K562 (cell line): Measurements from ENCODE around the gene MBOAT7. TPM values are rescaled to one million over a fixed set of nuclear protein-coding genes. Genes with fewer than 3 reads are reported as not detected.
A peak's percentile ranks its signal among the peaks of the same experiment; 100 is the strongest.

Source experiments
- ATAC-seq: fragments of 200-7000 bp; cut with Tn5 transposase; 3 replicates; pipeline ENCODE4 v1.9.1; 2020; ENCODE audit warnings: moderate library complexity
- BruUV-seq: library from RNA; stranded (reverse); fragments of 400-500 nt; replicated peaks from 2 replicates; lab custom pipeline; 2021; lab: Mats Ljungman, UMichigan
- CTCF ChIA-PET: fragments of 300-600 bp; formaldehyde crosslinking; extraction: SDS; loops from one replicate; lab custom pipeline; 2021; ENCODE audit warnings: low intra/inter-chr PET ratio; lab: Yijun Ruan, JAX
- POLR2A ChIA-PET: fragments of 300-600, 350-650 bp; sonication (Branson Sonifier 250); formaldehyde crosslinking; extraction: SDS; loops from one replicate; lab custom pipeline; 2021; ENCODE audit warnings: antibody characterized with exemption, inconsistent platforms; lab: Yijun Ruan, JAX
- DNase-seq, 4 experiments: peaks; one replicate each; pipeline versions ENCODE4 v3.0.0 to v3.0.0-alpha.2; 2011 to 2018; ENCODE audit warnings: low spot score in 3 of 4, mixed read lengths in 3 of 4; ENCODE audit errors: extremely low read depth in 1 of 4
- FAIRE-seq: peaks from 2 replicates; lab custom pipeline; 2011; peaks lifted over from hg19 to GRCh38; lab: Jason Lieb, UNC
- H2AFZ ChIP-seq: 2 replicates; pipeline ENCODE4 v1.6.0; 2011; ENCODE audit warnings: low read depth, low read length, control low read depth, inconsistent platforms
- H3K27ac ChIP-seq: fragments of 200-600 bp; 3 replicates; pipeline ENCODE4 v1.8.0; 2011; ENCODE audit warnings: low read depth, mild to moderate bottlenecking, control low read depth, inconsistent platforms, low read length, moderate library complexity, mixed read lengths; ENCODE audit errors: extremely low read depth
- H3K27me3 ChIP-seq, 2 experiments: fragments of 300-600 bp in 1 of 2; 2 replicates in 1 of 2; 3 replicates in 1 of 2; pipeline versions ENCODE4 v1.6.0 to v1.8.0; 2011; ENCODE audit warnings: inconsistent platforms in 2 of 2, low read length in 2 of 2, mild to moderate bottlenecking in 1 of 2, mixed read lengths in 1 of 2, moderate library complexity in 1 of 2; ENCODE audit not compliant: control insufficient read depth in 2 of 2, insufficient read depth in 2 of 2
- H3K36me3 ChIP-seq: fragments of 300-600 bp; 3 replicates; pipeline ENCODE4 v1.8.0; 2011; ENCODE audit warnings: mild to moderate bottlenecking, low read length, inconsistent platforms; ENCODE audit not compliant: control insufficient read depth, insufficient read depth
- H3K4me1 ChIP-seq, 2 experiments: fragments of 200-600 bp in 1 of 2; replicated peaks in 1 of 2; 2 replicates in 1 of 2; 3 replicates in 1 of 2; pipeline versions ENCODE4 v1.5.1 to v1.8.0; 2011; ENCODE audit warnings: inconsistent platforms in 2 of 2, low read length in 2 of 2, mild to moderate bottlenecking in 1 of 2, mixed read lengths in 1 of 2, moderate library complexity in 1 of 2; ENCODE audit not compliant: control insufficient read depth in 2 of 2, insufficient read depth in 2 of 2
- H3K4me2 ChIP-seq: 2 replicates; pipeline ENCODE4 v1.6.1; 2011; ENCODE audit warnings: low read length, control low read depth, inconsistent platforms, mixed read lengths; ENCODE audit not compliant: insufficient read depth
- H3K4me3 ChIP-seq: fragments of 200-600 bp; sonication (generic), shearing (Covaris generic); 2 replicates; pipeline ENCODE4 v1.5.1; 2016; ENCODE audit warnings: control low read depth, inconsistent platforms
- H3K79me2 ChIP-seq: fragments of 200-600 bp; 3 replicates; pipeline ENCODE4 v1.8.0; 2011; ENCODE audit warnings: low read length, inconsistent platforms; ENCODE audit not compliant: control insufficient read depth, insufficient read depth
- H3K9ac ChIP-seq, 2 experiments: 2 replicates each; pipeline versions ENCODE4 v1.6.0 to v1.6.1; 2011; ENCODE audit warnings: low read depth in 2 of 2, low read length in 2 of 2, control low read depth in 1 of 2, inconsistent platforms in 1 of 2, mild to moderate bottlenecking in 1 of 2, mixed read lengths in 1 of 2; ENCODE audit not compliant: insufficient read depth in 1 of 2
- H3K9me1 ChIP-seq: one replicate; pipeline ENCODE4 v1.6.0; 2011; ENCODE audit warnings: inconsistent platforms, mild to moderate bottlenecking, low read length, moderate library complexity; ENCODE audit not compliant: control insufficient read depth, insufficient read depth
- H3K9me3 ChIP-seq: replicated peaks from 2 replicates; pipeline ENCODE4 v1.5.1; 2011; ENCODE audit warnings: low read depth, low read length, inconsistent platforms; ENCODE audit not compliant: control insufficient read depth, insufficient read depth
- H4K20me1 ChIP-seq: replicated peaks from 2 replicates; pipeline ENCODE4 v1.6.1; 2011; ENCODE audit warnings: low read length, inconsistent platforms, mixed read lengths; ENCODE audit not compliant: control insufficient read depth, insufficient read depth
- ARID3B ChIP-seq: fragments of 250-450 bp; sonication (Bioruptor Pico); IDR thresholded peaks from 2 replicates; pipeline ENCODE4 v1.4.0; 2020; ENCODE audit warnings: borderline replicate concordance
- ARNT ChIP-seq, 2 experiments: fragments of 450-650 bp; IDR thresholded peaks; 2 replicates each; pipeline ENCODE4 v1.6.1; 2016; ENCODE audit warnings: mild to moderate bottlenecking in 1 of 2
- BCL6 ChIP-seq: fragments of 250-450 bp; sonication (Bioruptor Pico); IDR thresholded peaks from 2 replicates; pipeline ENCODE4 v1.4.0; 2020
- BRD9 ChIP-seq: fragments of 450-650 bp; IDR thresholded peaks from 2 replicates; pipeline ENCODE4 v1.6.1; 2018; ENCODE audit warnings: low read depth; ENCODE audit not compliant: partially characterized antibody
- CBFB ChIP-seq: sonication (generic); formaldehyde crosslinking; IDR thresholded peaks from 2 replicates; pipeline ENCODE4 v1.4.0; 2020; ENCODE audit warnings: mild to moderate bottlenecking, missing genetic modification reagents
- CBX1 ChIP-seq: sonication (generic); IDR thresholded peaks from 2 replicates; pipeline ENCODE4 v1.6.1; 2016; ENCODE audit warnings: antibody characterized with exemption, low read depth, mild to moderate bottlenecking
- CEBPG ChIP-seq, 3 experiments: fragments of 200-800 bp in 1 of 3; sonication (Bioruptor generic) in 1 of 3; sonication (generic) in 1 of 3; formaldehyde crosslinking in 1 of 3; IDR thresholded peaks in 2 of 3; conservative IDR thresholded peaks in 1 of 3; 2 replicates each; pipeline versions ENCODE4 v1.6.1 to v1.8.0; 2016 to 2022; ENCODE audit warnings: missing compliant biosample characterization in 2 of 3, missing genetic modification characterization in 2 of 3, mild to moderate bottlenecking in 1 of 3, missing genetic modification reagents in 1 of 3
- EHMT2 ChIP-seq: fragments of 450-650 bp; IDR thresholded peaks from 2 replicates; pipeline ENCODE4 v1.6.1; 2018; ENCODE audit warnings: antibody characterized with exemption
- ESRRB ChIP-seq: fragments of 250-450 bp; sonication (Bioruptor Pico); IDR thresholded peaks from 2 replicates; pipeline ENCODE4 v1.5.0; 2020; ENCODE audit warnings: mild to moderate bottlenecking, moderate library complexity, borderline replicate concordance
- HDAC8 ChIP-seq: fragments of 450-650 bp; IDR thresholded peaks from 2 replicates; pipeline ENCODE4 v1.6.1; 2016; ENCODE audit warnings: mild to moderate bottlenecking, missing genetic modification characterization, moderate library complexity, missing compliant biosample characterization
- HNRNPUL1 ChIP-seq: fragments of 200-400 bp; formaldehyde crosslinking; IDR thresholded peaks from 2 replicates; pipeline ENCODE4 v1.6.1; 2017; ENCODE audit warnings: low read length
- KAT2B ChIP-seq: IDR thresholded peaks from one replicate; pipeline ENCODE4 v1.6.1; 2012; ENCODE audit warnings: low read depth, mild to moderate bottlenecking, control low read depth, inconsistent platforms, low read length, moderate library complexity
- MBD2 ChIP-seq: sonication (generic); IDR thresholded peaks from 2 replicates; pipeline ENCODE4 v1.6.1; 2016; ENCODE audit warnings: low read depth, borderline replicate concordance
- MEF2D ChIP-seq: conservative IDR thresholded peaks from 2 replicates; pipeline ENCODE4 v1.6.1; 2016; ENCODE audit warnings: low read depth, missing genetic modification characterization, missing compliant biosample characterization
- NRF1 ChIP-seq, 2 experiments: fragments of 450-650 bp; IDR thresholded peaks in 1 of 2; conservative IDR thresholded peaks in 1 of 2; 2 replicates each; pipeline ENCODE4 v1.6.1; 2014; ENCODE audit warnings: mild to moderate bottlenecking in 2 of 2
- RAD21 ChIP-seq, 2 experiments: fragments of 250-450 bp in 1 of 2; fragments of 450-650 bp in 1 of 2; sonication (Bioruptor Pico) in 1 of 2; formaldehyde crosslinking in 1 of 2; IDR thresholded peaks in 1 of 2; conservative IDR thresholded peaks in 1 of 2; 2 replicates each; pipeline versions ENCODE4 v1.4.0 to v1.8.0; 2020 to 2022; ENCODE audit warnings: mild to moderate bottlenecking in 2 of 2, moderate library complexity in 1 of 2
- ZFP36 ChIP-seq: fragments of 150-350 bp; IDR thresholded peaks from 2 replicates; pipeline ENCODE4 v1.6.1; 2018; ENCODE audit warnings: low read length, low read depth; ENCODE audit not compliant: partially characterized antibody
- WGBS: fragments of 100-300 bp; shearing (Covaris generic); methylation state at CpG from one replicate; pipeline ENCODE4 v1.1.6; 2016; ENCODE audit warnings: low coverage, mixed read lengths; ENCODE audit not compliant: insufficient coverage; ENCODE audit errors: missing lambda C conversion rate; 5-methylcytosine and 5-hydroxymethylcytosine counted together
- in situ Hi-C: fragments of 300-500 bp; cut with MboI; formaldehyde crosslinking; loops from 4 replicates; pipeline ENCODE4 v1.15.0; 2018; ENCODE audit warnings: inconsistent platforms, mixed read lengths
- intact Hi-C: fragments of 100-400 bp; cut with micrococcal nuclease; formaldehyde crosslinking; loops from 2 replicates; pipeline ENCODE4 v1.14.2; 2022
- polyA plus RNA-seq, 8 experiments: library from polyadenylated mRNA; depleted of rRNA in 4 of 8; stranded (reverse) in 5 of 8; unstranded in 3 of 8; fragments of >200 nt; fragmentation: Nextera tagmentation in 2 of 8; fragmentation: Illumina TruSeq in 1 of 8; extraction: Ambion mirVana in 2 of 8; extraction: Trizol in 1 of 8; gene quantifications; 2 replicates each; pipeline versions ENCODE4 v1.2.1 to v1.2.3, GENCODE V29; 2011 to 2014; ENCODE audit warnings: inconsistent platforms in 1 of 8, missing spikeins in 1 of 8
- total RNA-seq, 7 experiments: library from RNA; depleted of rRNA in 6 of 7; stranded (reverse); fragments of >200 nt in 6 of 7; fragmentation: Illumina TruSeq in 2 of 7; extraction: Trizol in 2 of 7; gene quantifications; 2 replicates each; pipeline versions ENCODE4 v1.2.1 to v1.2.3, GENCODE V29; 2011 to 2021; ENCODE audit warnings: low replicate concordance in 1 of 7

MBOAT7 gene
- total and polyA plus RNA-seq, 9 of the 15 experiments (the other 6 are each of a cell fraction or from before 2014, with no cell fraction given), result 1.4 to 153 (median 56.1) TPM

- intact Hi-C loops (loop anchor here (5.0 kb wide), 1 partner anchor 46 kb away; no protein-coding TSS in a partner anchor), in situ Hi-C loops (no loop called here)
- Histone ChIP-seq H3K4me2 (no peak overlapping the region), H3K36me3 (peaks cover 43% of the 10 kb centered on the region), H3K27me3 (no peaks in the 10 kb centered on the region), H2AFZ (no peak overlapping the region), H3K27ac (peak overlapping the region; percentile 100; the same call in 2 of the 3 replicates), H3K4me1 (peaks cover 19 to 42% of the 10 kb centered on the region in 2 experiments), H3K9me3 (no peaks in the 10 kb centered on the region), H3K9ac (peak overlapping the region; percentile 84 to 99; a peak in 3 of 4 replicates), H3K9me1 (peaks cover 5% of the 10 kb centered on the region)
- DNase-seq, result no peak
- WGBS, result 83% methylated on average over 8 of the region's 8 CpGs
- BruUV-seq, result no TSS peak
- POLR2A ChIA-PET, result interaction anchor here (0.8 to 2.0 kb wide), 2 partner anchors 14 to 24 kb away, joined by 3 to 8 read pairs; partner anchors contain the start of gene RPS9
- TF ChIP-seq KAT2B (no peak), CBX1 (no peak), MBD2 (no peak), BCL6 (CRISPR knock-in tag) (no peak), CBFB (no peak), ZFP36 (no peak), HDAC8 (tag) (no peak), ARID3B (CRISPR knock-in tag) (no peak), ARNT (IDR thresholded peaks at IDR 0.05) (no peak), NRF1 (conservative IDR thresholded peaks at IDR 0.05 in 1 of 2, IDR thresholded peaks at IDR 0.05 in 1 of 2) (no peak), RAD21 (CRISPR knock-in tag; conservative IDR thresholded peaks at IDR 0.05 in 1 of 2, IDR thresholded peaks at IDR 0.05 in 1 of 2) (no peak), MEF2D (no peak), ESRRB (CRISPR knock-in tag) (no peak), CEBPG (CRISPR knock-in tag; IDR thresholded peaks at IDR 0.05) (no peak), CEBPG (tag; conservative IDR thresholded peaks at IDR 0.05 in 1 of 2, IDR thresholded peaks at IDR 0.05 in 1 of 2) (no peak), BRD9 (no peak), EHMT2 (no peak), HNRNPUL1 (no peak)
- TF ChIP-seq, all 486 proteins: peak for 0
- FAIRE-seq (no peak), ATAC-seq (no peak)
- Histone ChIP-seq H3K79me2 (peaks cover 40% of the 10 kb centered on the region), H3K4me3 (no peak overlapping the region), H4K20me1 (no peaks in the 10 kb centered on the region)
- CTCF ChIA-PET, result no interaction called here
These were observed 3.0 kb downstream of the MBOAT7 start for GRCh38 chr19:54186351-54186750.
